Endothelial cell (in vitro differentiated cells): ENCODE results near the gene INSR. TPM values are rescaled to one million over a fixed set of nuclear protein-coding genes. Genes with fewer than 3 reads are reported as not detected.

Experiments used
- DNase-seq: peaks from one replicate; pipeline ENCODE4 v3.0.0; 2021; ENCODE audit warnings: low spot score
- H3K27ac Mint-ChIP-seq: one replicate; pipeline ENCODE4 v1.8.0; 2021; ENCODE audit warnings: mixed read lengths, inconsistent platforms; ENCODE audit not compliant: unreplicated experiment
- H3K27me3 Mint-ChIP-seq: one replicate; pipeline ENCODE4 v1.8.0; 2021; ENCODE audit warnings: mild to moderate bottlenecking, moderate library complexity, mixed read lengths, inconsistent platforms; ENCODE audit not compliant: unreplicated experiment
- H3K36me3 Mint-ChIP-seq: one replicate; pipeline ENCODE4 v1.8.0; 2021; ENCODE audit warnings: mild to moderate bottlenecking, low read depth, mixed read lengths, inconsistent platforms; ENCODE audit not compliant: unreplicated experiment
- H3K4me1 Mint-ChIP-seq: one replicate; pipeline ENCODE4 v1.8.0; 2021; ENCODE audit warnings: mild to moderate bottlenecking, mixed read lengths, inconsistent platforms; ENCODE audit not compliant: unreplicated experiment
- H3K4me3 Mint-ChIP-seq: one replicate; pipeline ENCODE4 v1.8.0; 2021; ENCODE audit warnings: mild to moderate bottlenecking, mixed read lengths, inconsistent platforms; ENCODE audit not compliant: unreplicated experiment
- H3K9me3 Mint-ChIP-seq: one replicate; pipeline ENCODE4 v1.8.0; 2021; ENCODE audit warnings: mixed read lengths, inconsistent platforms; ENCODE audit not compliant: unreplicated experiment
- CTCF ChIP-seq: fragments of 200-600 bp; sonication (generic); IDR thresholded peaks from one replicate; pipeline ENCODE4 v1.5.0; 2021; ENCODE audit warnings: antibody characterized with exemption; ENCODE audit not compliant: unreplicated experiment
- total RNA-seq: library from RNA; stranded (reverse); fragmentation: NEBNext Ultra II Directional; extraction: Animal tissue kit (Norgen Biotek cat#: 25700); gene quantifications from one replicate; pipeline ENCODE4 v1.2.1, GENCODE V29; 2021; ENCODE audit not compliant: unreplicated experiment

INSR gene
- total RNA-seq, 1 donor from 2014 or later, result 28.9 TPM

GRCh38 chr19:7083076-7083956, 210.9 kb downstream of the INSR start:
- DNase-seq, result no peak
- Mint-ChIP-seq H3K4me3 (peak overlapping the region; percentile 87), H3K4me1 (no peaks in the 10 kb centered on the region), H3K9me3 (peaks cover 63% of the 10 kb centered on the region), H3K27ac (no peak overlapping the region), H3K27me3 (peaks cover 5% of the 10 kb centered on the region), H3K36me3 (peaks cover 81% of the 10 kb centered on the region)
- TF ChIP-seq CTCF, result no peak

- Mint-ChIP-seq H3K36me3 (peaks cover 89% of the 10 kb centered on the region), H3K27me3 (peaks cover 2% of the 10 kb centered on the region), H3K27ac (no peak overlapping the region), H3K9me3 (peaks cover 51% of the 10 kb centered on the region), H3K4me1 (no peaks in the 10 kb centered on the region), H3K4me3 (peak overlapping the region; percentile 66)
- no peak for DNase-seq
- TF ChIP-seq CTCF, result no peak
These were observed 216.2 kb downstream of the INSR start for GRCh38 chr19:7078008-7078407.

GRCh38 chr19:7076151-7076550, 218.1 kb downstream of the INSR start:
- H3K27me3 Mint-ChIP-seq, result no peaks in the 10 kb centered on the region
- no peak for DNase-seq
- H3K9me3 Mint-ChIP-seq, result peaks cover 42% of the 10 kb centered on the region
- peaks cover 82% of the 10 kb centered on the region for H3K36me3 Mint-ChIP-seq
- no peak for TF ChIP-seq CTCF
- no peak overlapping the region for H3K27ac Mint-ChIP-seq
- peak overlapping the region; percentile 82 for H3K4me3 Mint-ChIP-seq
- no peaks in the 10 kb centered on the region for H3K4me1 Mint-ChIP-seq

GRCh38 chr19:7074705-7075282, 219.4 kb downstream of the INSR start:
- Mint-ChIP-seq H3K27ac (no peak overlapping the region), H3K9me3 (peaks cover 28% of the 10 kb centered on the region), H3K27me3 (no peaks in the 10 kb centered on the region), H3K4me3 (peak overlapping the region; percentile 81), H3K36me3 (peaks cover 70% of the 10 kb centered on the region), H3K4me1 (no peaks in the 10 kb centered on the region)
- TF ChIP-seq CTCF, result no peak
- no peak for DNase-seq

- peaks cover 48% of the 10 kb centered on the region for H3K36me3 Mint-ChIP-seq
- H3K27ac Mint-ChIP-seq, result no peak overlapping the region
- DNase-seq, result no peak
- H3K4me3 Mint-ChIP-seq, result peak overlapping the region; percentile 85
- peaks cover 11% of the 10 kb centered on the region for H3K9me3 Mint-ChIP-seq
- no peaks in the 10 kb centered on the region for H3K27me3 Mint-ChIP-seq
- TF ChIP-seq CTCF, result no peak
- peaks cover 4% of the 10 kb centered on the region for H3K4me1 Mint-ChIP-seq
These were observed 221.7 kb downstream of the INSR start for GRCh38 chr19:7072541-7072940.
